GM12891 (cell line): ENCODE results near the gene GGNBP2.

Experiments
- DNase-seq: peaks from one replicate; pipeline ENCODE4 v3.0.0; 2011; ENCODE audit warnings: low spot score; ENCODE audit not compliant: insufficient read length
- FAIRE-seq: peaks from 2 replicates; lab custom pipeline; 2011; peaks lifted over from hg19 to GRCh38; lab: Jason Lieb, UNC
- PAX5 ChIP-seq: IDR thresholded peaks from 2 replicates; pipeline ENCODE4 v1.6.1; 2011; ENCODE audit warnings: low read length, moderate library complexity, mild to moderate bottlenecking; ENCODE audit not compliant: insufficient read depth, severe bottlenecking
- POLR2A ChIP-seq: IDR thresholded peaks from 2 replicates; pipeline ENCODE4 v1.6.1; 2011; ENCODE audit warnings: low read depth, low read length, control low read depth
- POLR2AphosphoS5 ChIP-seq: IDR thresholded peaks from 2 replicates; pipeline ENCODE4 v1.6.1; 2011; ENCODE audit warnings: low read depth, low read length, control low read depth
- POU2F2 ChIP-seq: IDR thresholded peaks from 2 replicates; pipeline ENCODE4 v1.6.1; 2011; ENCODE audit warnings: low read depth, mild to moderate bottlenecking, control low read depth, low read length, moderate library complexity
- SPI1 ChIP-seq: IDR thresholded peaks from 2 replicates; pipeline ENCODE4 v1.6.1; 2011; ENCODE audit warnings: low read depth, low read length, control low read depth
- TAF1 ChIP-seq: IDR thresholded peaks from 2 replicates; pipeline ENCODE4 v1.6.1; 2011; ENCODE audit warnings: low read depth, low read length, control low read depth

GGNBP2 gene

DNA sequence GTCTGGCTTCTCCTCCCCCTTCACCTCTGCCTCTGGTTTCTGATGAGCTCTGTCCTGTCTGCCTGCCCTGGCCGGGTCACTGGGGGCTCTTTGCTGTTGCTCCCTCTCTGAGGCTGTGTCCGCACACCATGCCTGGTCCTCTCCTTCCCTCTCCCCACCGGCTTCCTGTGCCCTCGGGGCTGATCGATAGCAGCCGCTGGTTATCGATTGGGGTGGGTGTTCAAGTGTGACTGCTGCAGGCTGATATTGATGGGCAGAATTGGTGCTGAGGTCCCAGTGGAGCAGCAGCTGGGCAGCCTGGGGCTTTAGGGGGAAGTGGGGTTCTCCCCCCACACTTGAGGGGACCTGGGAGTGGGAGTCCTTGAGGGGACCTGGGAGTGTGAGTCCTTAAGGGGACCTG lies 73.1 kb downstream of the GGNBP2 start:
- TF ChIP-seq PAX5 (no peak), TAF1 (no peak), POLR2AphosphoS5 (no peak), SPI1 (no peak), POLR2A (no peak), POU2F2 (no peak)
- DNase-seq, result no peak
- FAIRE-seq, result no peak

DNA sequence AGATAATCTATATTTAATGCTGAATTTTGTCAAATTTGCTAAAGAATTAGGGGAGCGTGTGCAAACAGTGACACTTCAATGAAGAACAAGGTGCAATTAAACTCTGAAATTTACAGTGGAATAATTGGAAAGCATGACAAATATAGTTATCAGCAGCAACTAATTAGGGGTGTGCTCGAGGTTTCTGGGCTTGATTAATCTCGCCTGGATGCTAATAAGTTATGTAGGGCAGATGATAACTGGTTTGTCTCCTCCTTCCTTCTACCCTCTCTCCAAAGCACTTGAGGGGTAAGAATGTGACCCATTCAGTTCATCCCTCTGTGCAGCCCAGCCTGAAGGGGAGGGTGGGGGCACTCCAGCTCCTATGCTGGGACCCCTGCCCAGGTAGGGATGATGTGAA lies 78.6 kb downstream of the GGNBP2 start:
- DNase-seq (no peak), FAIRE-seq (no peak)
- TF ChIP-seq POU2F2, result no peak
- no peak for TF ChIP-seq TAF1
- TF ChIP-seq POLR2AphosphoS5, result no peak
- no peak for TF ChIP-seq POLR2A
- no peak for TF ChIP-seq SPI1
- TF ChIP-seq PAX5, result no peak

DNA sequence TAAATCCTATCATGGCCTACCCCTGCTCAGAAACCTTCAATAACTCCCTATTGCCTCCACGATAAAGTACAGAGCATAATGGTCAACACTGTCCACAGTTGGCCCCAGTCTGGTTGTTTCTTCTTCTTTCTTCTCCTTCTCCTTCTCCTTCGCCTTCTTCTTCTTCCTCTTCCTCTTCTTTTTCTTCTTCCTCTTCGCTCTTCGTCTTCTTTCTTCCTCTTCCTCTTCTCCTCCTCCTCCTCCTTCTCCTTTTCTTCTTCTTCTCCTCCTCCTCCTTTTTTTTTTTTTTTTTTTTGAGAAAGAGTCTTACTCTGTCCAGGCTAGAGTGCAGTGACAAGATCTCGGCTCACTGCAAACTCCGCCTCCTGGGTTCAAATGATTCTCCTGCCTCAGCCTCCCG lies 80.5 kb downstream of the GGNBP2 start:
- TF ChIP-seq POU2F2 (no peak), POLR2A (no peak), PAX5 (no peak), SPI1 (no peak), POLR2AphosphoS5 (no peak)
- DNase-seq (no peak), FAIRE-seq (no peak)

DNA sequence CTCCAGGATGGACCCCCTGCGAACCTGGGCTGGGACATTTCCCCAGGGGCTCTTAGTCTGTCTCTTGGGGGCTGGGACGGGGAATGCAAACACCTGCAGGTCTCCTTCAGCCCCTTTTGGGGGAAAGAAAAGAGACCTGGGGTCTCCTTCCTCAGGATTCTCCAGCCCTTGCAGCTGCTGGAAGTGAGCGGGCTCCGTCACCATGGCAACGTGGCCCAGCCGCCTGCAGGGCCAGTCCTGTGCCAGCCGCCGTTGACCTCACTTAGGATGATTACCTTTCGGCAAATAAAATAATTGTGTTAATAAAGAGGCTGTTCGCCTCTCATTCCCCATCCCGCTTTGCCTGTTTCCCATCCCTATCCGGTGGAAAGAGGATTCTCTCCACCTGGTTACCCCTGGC lies 82.4 kb downstream of the GGNBP2 start:
- TF ChIP-seq TAF1 (no peak), POLR2AphosphoS5 (no peak), PAX5 (no peak), POU2F2 (no peak), POLR2A (no peak), SPI1 (no peak)
- FAIRE-seq (no peak), DNase-seq (no peak)

DNA sequence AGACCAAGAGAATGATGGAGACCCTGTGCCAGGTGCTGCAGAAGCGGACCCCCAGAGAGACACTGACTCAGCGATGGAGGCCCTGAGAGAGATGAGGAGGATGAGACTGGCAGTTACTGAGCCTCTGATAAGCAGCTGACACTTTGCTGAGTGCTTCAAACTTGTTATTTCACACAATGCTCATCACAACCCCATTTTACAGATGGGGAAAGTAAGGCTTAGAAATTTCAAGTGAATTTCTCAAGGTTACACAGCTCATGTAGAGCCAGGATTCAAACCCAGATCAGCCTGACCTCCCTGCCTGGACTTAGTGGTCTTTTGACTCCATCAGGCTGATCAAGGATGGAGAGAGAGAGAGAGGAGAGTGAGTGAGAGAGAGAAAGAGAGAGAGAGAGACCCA lies 83.9 kb downstream of the GGNBP2 start:
- DNase-seq (no peak), FAIRE-seq (no peak)
- TF ChIP-seq POLR2A (no peak), POU2F2 (no peak)

DNA sequence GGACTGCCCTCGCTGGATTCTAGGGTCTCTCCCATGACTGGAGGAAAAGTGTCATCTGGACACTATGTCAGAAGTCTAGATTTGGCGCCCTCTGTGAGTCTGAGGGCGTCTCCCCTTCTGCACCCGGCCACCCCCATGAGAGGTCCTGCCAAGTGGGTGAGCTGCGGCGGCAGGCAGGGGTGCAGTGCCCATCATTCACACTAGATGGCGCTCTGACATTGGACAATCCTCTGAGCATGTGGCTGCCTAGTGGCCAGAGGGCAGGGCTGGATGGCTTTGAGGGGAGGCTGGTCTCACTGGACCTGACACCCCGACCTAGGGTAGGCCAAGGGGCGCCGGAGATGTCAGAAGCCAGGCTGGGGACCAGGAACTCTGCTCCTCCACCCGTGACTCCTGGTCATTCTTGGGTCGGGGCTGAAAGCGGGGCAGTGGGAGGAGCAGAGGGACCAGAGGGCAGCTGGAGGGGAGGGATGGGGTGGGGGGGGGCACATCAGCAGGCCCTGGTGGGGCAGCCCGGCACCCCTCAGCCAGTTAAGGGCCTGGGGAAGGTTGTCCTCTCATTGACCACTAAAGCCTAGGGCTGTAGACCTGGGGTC lies 84.6 kb downstream of the GGNBP2 start:
- no peak for FAIRE-seq
- peak; percentile 84 for DNase-seq
- no peak for TF ChIP-seq TAF1
- TF ChIP-seq PAX5, result no peak
- TF ChIP-seq SPI1, result no peak
- TF ChIP-seq POLR2A, result no peak
- no peak for TF ChIP-seq POLR2AphosphoS5
- no peak for TF ChIP-seq POU2F2

DNA sequence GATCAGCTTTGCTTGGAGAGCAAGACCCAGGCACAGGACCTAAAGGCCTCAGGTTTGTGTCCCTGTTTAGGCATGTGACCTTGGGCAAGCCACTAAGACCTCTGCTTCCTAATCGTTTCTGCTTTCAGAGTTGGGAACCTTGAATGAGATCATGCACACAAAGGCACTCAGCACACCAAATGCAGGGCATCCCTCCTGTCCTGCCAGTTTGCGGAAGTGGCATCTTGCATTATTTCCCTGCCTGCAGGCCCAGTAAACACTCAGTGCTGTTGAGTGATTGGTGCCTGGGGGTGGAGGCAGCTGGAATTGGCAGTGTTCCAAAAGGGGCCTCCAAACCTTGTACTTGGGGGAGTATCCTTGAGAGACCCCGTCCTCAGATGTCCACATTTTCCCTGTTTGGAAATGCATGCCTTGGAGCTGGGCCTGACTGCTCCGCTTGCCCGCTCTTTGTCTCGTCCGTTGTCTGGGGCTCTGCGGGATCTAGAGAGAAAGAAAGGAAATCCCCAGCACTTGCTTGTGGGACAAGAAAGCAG lies 85.3 kb downstream of the GGNBP2 start:
- TF ChIP-seq TAF1, result no peak
- FAIRE-seq (no peak), DNase-seq (no peak)

DNA sequence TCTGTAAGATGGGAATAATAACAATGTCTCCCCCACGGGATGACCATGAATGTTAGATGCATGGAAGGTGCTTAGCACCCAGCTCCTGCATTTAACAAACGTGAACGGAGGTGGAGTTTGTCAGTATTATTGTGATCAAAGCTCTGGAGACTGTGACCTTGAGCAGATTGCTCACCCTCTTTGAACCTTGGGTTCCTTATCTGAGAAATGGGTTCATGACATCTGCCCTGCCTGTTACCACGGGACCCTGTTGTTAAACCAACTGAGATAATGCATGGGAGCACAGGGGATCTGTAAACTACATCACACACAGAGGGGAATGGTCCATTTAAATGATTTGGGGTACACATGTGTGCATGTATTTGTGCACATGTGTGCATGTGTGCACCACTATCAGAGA lies 86.3 kb downstream of the GGNBP2 start:
- FAIRE-seq (no peak), DNase-seq (no peak)
- TF ChIP-seq SPI1, result no peak
- TF ChIP-seq PAX5, result no peak
- no peak for TF ChIP-seq POLR2A
- TF ChIP-seq POLR2AphosphoS5, result no peak
- no peak for TF ChIP-seq TAF1

DNA sequence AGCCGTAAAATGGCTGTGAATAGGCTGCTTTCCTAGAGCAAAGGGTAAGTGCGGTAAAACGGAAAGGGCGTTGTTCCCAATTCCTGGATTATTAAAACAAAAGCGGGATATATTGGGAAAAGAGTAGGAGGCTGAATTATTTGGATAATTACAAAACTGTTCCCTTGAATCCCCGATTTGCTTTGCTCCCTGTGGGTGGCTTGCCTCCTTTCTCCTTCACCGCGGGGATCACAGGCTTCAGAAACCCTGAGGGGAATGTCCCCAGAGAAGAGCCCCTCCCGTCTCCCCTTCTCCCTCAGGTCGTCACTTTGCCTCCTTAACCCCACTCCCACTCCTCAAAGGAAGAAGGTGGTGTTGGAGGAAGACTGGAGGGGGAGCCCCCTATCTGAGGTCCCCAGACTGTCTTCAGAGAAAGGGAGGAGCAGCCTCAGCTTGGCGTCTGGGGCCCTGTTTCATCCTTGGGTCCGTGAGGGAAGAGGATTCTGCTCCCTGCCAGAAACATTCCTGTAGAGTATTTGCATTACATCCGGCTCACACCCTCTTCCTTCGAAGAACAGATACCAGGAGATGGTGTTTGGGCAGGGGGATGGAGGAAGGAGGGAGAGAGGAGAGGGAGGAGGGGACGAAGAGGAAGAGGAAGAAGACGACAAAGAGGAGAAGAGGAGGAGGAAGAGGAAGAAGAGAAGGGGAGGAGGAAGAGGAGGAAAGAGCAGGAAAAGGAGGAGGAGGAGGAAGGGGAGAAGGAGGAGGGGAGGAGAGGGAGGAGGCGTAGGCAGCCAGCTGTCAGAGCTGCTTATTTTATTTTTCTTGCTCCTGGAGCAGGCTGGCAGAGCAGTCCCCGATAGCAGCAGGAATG lies 88.4 kb downstream of the GGNBP2 start:
- TF ChIP-seq POLR2A (no peak), POLR2AphosphoS5 (no peak), POU2F2 (no peak), PAX5 (no peak), TAF1 (no peak), SPI1 (no peak)
- FAIRE-seq, result no peak
- no peak for DNase-seq
